HEK293T (cell line): ENCODE measurements around the gene SLC2A4.

Experiments
- ARNT ChIP-seq: fragments of 450-650 bp; IDR thresholded peaks from 2 replicates; pipeline ENCODE4 v1.6.1; 2017; ENCODE audit warnings: mild to moderate bottlenecking
- BHLHE40 ChIP-seq: fragments of 450-650 bp; IDR thresholded peaks from 2 replicates; pipeline ENCODE4 v1.6.1; 2016; ENCODE audit warnings: mild to moderate bottlenecking, moderate library complexity, borderline replicate concordance
- FOXA1 ChIP-seq: fragments of 450-650 bp; IDR thresholded peaks from 2 replicates; pipeline ENCODE4 v1.6.1; 2016; ENCODE audit warnings: mild to moderate bottlenecking
- FOXK2 ChIP-seq: fragments of 450-650 bp; IDR thresholded peaks from 2 replicates; pipeline ENCODE4 v1.6.1; 2016; ENCODE audit warnings: mild to moderate bottlenecking
- HDGF ChIP-seq: fragments of 450-650 bp; IDR thresholded peaks from 2 replicates; pipeline ENCODE4 v1.6.1; 2017; ENCODE audit warnings: antibody characterized with exemption, borderline replicate concordance
- L3MBTL2 ChIP-seq: fragments of 450-650 bp; conservative IDR thresholded peaks from 2 replicates; pipeline ENCODE4 v1.6.1; 2016; ENCODE audit warnings: mild to moderate bottlenecking
- SP1 ChIP-seq: fragments of 450-650 bp; IDR thresholded peaks from 2 replicates; pipeline ENCODE4 v1.6.1; 2017
- SUZ12 ChIP-seq: fragments of 450-650 bp; IDR thresholded peaks from 2 replicates; pipeline ENCODE4 v1.6.1; 2016; ENCODE audit warnings: mild to moderate bottlenecking

DNA sequence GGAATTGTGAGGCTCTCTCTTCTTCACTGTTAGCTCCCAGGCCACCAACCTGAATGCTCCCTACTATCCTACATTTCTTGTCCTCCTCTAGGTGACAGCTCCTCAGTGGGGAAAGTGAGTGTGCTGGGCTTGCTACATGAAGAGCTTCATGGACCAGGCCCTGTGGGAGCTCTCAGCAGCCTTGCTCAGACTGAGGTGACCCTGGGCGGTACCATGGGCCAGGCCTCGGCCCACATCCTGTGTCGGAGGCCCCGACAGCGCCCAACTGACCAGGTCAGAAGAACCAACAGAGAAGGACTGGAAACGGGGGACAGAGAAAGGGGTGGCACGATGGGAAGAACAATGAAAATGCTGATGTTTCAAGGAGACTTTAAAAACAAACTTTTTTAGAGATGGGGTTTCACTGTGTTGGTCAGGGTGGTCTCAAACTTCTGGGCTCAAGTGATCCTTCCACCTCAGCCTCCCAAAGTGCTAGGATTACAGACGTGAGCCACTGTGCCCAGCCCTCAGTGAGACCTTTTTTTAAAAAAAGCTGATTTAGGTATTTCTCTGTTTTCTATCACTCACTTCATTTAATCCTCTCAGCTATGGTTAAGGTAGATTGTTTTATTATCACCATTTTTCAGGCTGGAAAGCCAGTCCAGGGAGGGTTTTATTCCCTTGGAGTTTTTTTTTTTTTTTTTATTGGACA is 24.6 kb upstream of the SLC2A4 start:
- TF ChIP-seq SP1 (no peak), L3MBTL2 (no peak), HDGF (no peak), FOXA1 (no peak), ARNT (no peak), SUZ12 (no peak), FOXK2 (no peak), BHLHE40 (no peak)
